SH-SY5Y (cell line): ENCODE results near the gene TAX1BP3.

ENCODE experiments used
- GATA2 ChIP-seq: IDR thresholded peaks from 2 replicates; pipeline ENCODE4 v1.6.1; 2011; ENCODE audit warnings: mild to moderate bottlenecking, low read depth, low read length
- GATA3 ChIP-seq: IDR thresholded peaks from 2 replicates; pipeline ENCODE4 v1.6.1; 2011; ENCODE audit warnings: low read depth, mild to moderate bottlenecking, low read length, moderate library complexity

GRCh38 chr17:3660311-3660891, 8.0 kb downstream of the TAX1BP3 start:
- TF ChIP-seq GATA2 (no peak), GATA3 (no peak)
